Endometrium (tissue), 2 donors: Measurements from ENCODE around the gene CALML6.

ENCODE experiments used
- FAIRE-seq: peaks from 2 replicates; lab custom pipeline; 2012; peaks lifted over from hg19 to GRCh38; lab: Jason Lieb, UNC
- donor health status: control.
- donor health status: control.

Gene CALML6

DNA sequence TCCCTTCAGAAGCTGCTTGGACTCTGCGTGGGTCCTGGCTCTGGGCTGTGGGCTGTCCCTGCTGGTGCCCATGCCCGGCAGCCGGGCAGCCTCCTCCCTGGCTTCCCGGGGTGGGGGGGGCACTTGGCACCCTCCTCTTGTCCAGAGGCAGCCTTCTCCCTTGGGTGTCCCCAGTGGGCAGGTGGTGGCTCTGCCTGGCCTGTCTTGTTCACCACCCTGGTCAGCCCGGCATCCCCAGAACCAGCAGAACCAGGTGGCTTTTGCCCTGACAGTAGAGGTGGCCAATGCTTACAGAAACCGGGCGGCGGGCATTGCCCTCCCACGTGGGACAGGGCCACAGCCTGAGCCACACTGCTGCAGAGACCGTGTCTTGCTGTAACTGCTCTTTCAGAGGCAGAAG is 50.5 kb downstream of the CALML6 start:
- FAIRE-seq, result no peak

DNA sequence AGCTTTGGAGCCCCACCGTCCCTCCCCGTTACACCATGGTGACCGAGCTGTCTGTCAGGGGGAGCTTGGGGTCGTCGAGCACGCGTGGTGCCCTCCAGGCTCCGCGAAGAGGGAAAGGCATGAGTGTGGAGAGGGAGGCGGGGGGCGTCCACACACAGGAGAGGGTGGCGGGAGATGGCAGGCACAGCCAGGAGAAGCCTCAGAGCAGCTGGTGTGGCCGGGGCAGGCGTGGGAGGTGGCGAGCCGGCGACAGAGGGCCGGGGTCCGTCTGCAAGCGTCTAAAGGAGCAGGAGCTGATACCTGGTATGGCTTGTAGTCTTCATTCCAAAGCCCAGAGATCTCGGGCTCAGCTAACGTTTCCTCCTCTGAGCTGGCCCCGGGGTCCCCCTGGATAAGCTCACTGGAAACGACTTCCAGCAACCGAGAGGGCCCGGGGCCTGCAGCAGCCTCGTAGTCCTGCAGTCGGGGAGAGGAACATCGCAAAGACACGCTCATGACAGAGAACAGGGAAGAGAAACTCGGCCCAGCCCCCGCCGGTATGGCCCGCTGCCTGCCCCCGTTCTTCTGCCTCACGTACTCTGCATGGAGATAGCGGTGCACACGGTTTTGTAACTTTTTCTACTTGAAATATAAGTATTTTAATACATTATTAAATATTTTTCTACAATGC is 51.1 kb downstream of the CALML6 start:
- FAIRE-seq, result no peak
